ENCODE results near the gene CR2.
"Not testable (repeated sequence)": the region's sequence is repeated elsewhere in the genome, so short reads cannot be mapped to it uniquely, and the experiment has no call there.

The CR2 gene

GRCh38 chr1:207516729-207517128, 62.6 kb downstream of the CR2 start:
- DNase-seq: no peak

DNA sequence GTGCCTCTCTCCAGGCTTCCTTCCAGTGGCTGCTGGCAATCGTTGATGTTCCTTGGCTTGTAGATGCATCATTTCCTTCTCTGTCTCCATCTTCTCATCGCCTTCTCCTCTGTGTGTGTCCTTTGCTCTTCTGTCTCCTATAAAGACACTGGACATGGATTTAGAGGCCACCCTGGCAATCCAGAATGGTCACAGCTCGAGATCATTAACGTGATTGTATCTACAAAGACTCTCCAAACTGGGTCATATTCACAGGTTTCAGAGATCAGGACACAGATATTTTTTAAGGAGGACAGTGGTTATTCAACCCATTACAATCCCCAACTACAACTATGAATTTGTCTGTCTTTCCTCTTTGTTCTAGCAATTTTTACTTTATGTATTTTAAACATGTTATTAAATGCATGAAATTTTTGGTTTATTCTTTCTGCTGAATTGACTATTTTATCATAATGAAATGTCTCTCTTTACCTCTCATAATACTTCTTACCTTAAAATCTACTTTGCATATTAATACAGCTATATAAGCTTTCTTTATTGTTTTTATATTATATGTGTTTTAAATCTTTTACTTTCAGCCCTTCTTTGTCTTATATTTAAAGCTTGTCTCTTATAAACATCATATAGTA, 64.6 kb downstream of the CR2 start:
- DNase-seq: no peak

DNA sequence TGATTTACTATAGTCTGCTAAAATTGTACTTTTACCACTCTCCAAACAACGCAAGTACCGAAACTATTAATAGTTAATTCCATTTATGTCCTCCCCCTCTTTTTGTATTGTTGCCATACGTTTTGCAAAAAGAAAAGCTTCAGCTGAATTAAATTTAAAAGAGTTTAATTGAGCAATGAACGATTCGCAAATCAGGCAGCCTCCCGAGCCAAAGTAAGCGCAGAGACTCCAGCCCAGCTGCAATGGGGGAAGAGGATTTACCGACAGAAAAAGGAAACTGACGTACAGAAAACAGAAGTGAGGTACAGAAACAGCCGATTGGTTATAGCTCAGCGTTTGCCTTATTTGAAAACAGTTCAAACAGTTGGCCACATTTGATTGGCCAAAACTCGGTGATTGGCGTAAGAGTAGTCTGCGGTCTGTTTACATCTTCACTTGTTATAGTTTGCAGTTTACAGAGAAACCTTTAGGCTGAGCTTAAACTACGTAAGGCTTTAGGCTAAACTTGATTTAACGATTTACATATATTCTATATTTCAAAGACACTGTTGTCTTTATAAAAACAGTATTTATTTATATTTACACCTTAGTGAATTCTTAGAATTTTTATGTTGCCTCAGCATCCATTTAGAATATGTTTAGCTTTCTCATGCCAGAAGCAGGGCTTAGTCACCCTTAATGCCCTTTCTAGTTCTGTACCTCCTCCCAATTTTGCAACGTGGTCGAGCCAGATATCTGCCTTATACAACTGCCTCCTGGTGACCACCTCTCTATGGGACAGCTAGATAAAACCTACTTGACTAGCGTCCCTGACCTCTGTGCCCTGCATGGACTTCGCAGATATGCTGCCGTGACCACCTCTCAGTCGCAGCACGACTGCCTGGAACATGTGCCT, 65.6 kb downstream of the CR2 start:
- no peak for DNase-seq

- DNase-seq: not testable (repeated sequence)
Observed at GRCh38 chr1:207520400-207521345, 66.5 kb downstream of the CR2 start.

- DNase-seq: not testable (repeated sequence)
Observed at GRCh38 chr1:207525239-207525638, 71.1 kb downstream of the CR2 start.

GRCh38 chr1:207528401-207528800, 74.3 kb downstream of the CR2 start:
- not testable (repeated sequence) for DNase-seq

- not testable (repeated sequence) for DNase-seq
Observed at GRCh38 chr1:207536263-207536662, 82.1 kb downstream of the CR2 start.
